HCT116 (cell line): ENCODE data around the gene MXRA8. TPM values are rescaled to one million over a fixed set of nuclear protein-coding genes. Genes with fewer than 3 reads are reported as not detected.
A peak's percentile ranks its signal among the peaks of the same experiment; 100 is the strongest.

Experiments used
- ATAC-seq: fragments of 200-7000 bp; cut with Tn5 transposase; 2 replicates; pipeline ENCODE4 v1.9.1; 2020; ENCODE audit warnings: mild to moderate bottlenecking, moderate library complexity
- BruUV-seq: library from RNA; stranded (reverse); fragments of 400-500 nt; replicated peaks from 2 replicates; lab custom pipeline; 2021; lab: Mats Ljungman, UMichigan
- CTCF ChIA-PET: fragments of 300-600 bp; sonication (Branson Sonifier 250); formaldehyde crosslinking; loops from one replicate; lab custom pipeline; 2021; ENCODE audit warnings: antibody characterized with exemption; lab: Charles Lee
- POLR2A ChIA-PET: fragments of 300-600, 350-600 bp; sonication (Branson Sonifier 250); formaldehyde crosslinking; loops from one replicate; lab custom pipeline; 2021; ENCODE audit warnings: antibody characterized with exemption; lab: Charles Lee
- RAD21 ChIA-PET, 2 experiments: fragments of 300-600 bp; sonication (Branson Sonifier 250); formaldehyde crosslinking; loops; one replicate each; lab custom pipeline; 2023; ENCODE audit warnings: low total read pairs in 2 of 2; ENCODE audit not compliant: uncharacterized antibody in 2 of 2, unreplicated experiment in 2 of 2, low non-redundant PET in 1 of 2; lab: Charles Lee
- DNase-seq: peaks from one replicate; pipeline ENCODE4 v3.0.0-alpha.2; 2010; ENCODE audit warnings: low read depth, low spot score
- H2AFZ ChIP-seq: fragments of 200-600 bp; shearing (Covaris generic), sonication (generic); 2 replicates; pipeline ENCODE4 v1.6.1; 2017; ENCODE audit warnings: low read depth, mixed run types, mixed read lengths, antibody characterized with exemption, low read length; ENCODE audit not compliant: poor library complexity, severe bottlenecking
- H3K27ac ChIP-seq: 2 replicates; pipeline ENCODE4 v1.5.1; 2012; ENCODE audit warnings: low read depth, low read length
- H3K27me3 ChIP-seq: fragments of 200-600 bp; sonication (generic); 2 replicates; pipeline ENCODE4 v1.6.1; 2016; ENCODE audit warnings: mixed run types, low read length, mixed read lengths; ENCODE audit not compliant: insufficient read depth
- H3K36me3 ChIP-seq, 2 experiments: fragments of 200-500 bp in 1 of 2; fragments of 200-600 bp in 1 of 2; sonication (Bioruptor generic) in 1 of 2; sonication (generic) in 1 of 2; 2 replicates each; pipeline versions ENCODE4 v1.5.1 to v1.6.1; 2014 to 2016; ENCODE audit warnings: low read length in 2 of 2, inconsistent platforms in 1 of 2, mixed read lengths in 1 of 2, mixed run types in 1 of 2; ENCODE audit not compliant: insufficient read depth in 2 of 2, control insufficient read depth in 1 of 2
- H3K4me1 ChIP-seq, 2 experiments: fragments of 200-600 bp in 1 of 2; sonication (generic) in 1 of 2; 2 replicates each; pipeline versions ENCODE4 v1.5.1 to v1.6.1; 2012 to 2017; ENCODE audit warnings: low read length in 2 of 2, inconsistent platforms in 1 of 2, mild to moderate bottlenecking in 1 of 2, mixed read lengths in 1 of 2, mixed run types in 1 of 2, moderate library complexity in 1 of 2; ENCODE audit not compliant: insufficient read depth in 2 of 2, control insufficient read depth in 1 of 2
- H3K4me2 ChIP-seq: fragments of 200-600 bp; sonication (generic); 2 replicates; pipeline ENCODE4 v1.6.1; 2017; ENCODE audit warnings: mixed run types, low read length, mixed read lengths
- H3K4me3 ChIP-seq, 2 experiments: fragments of 200-600 bp in 1 of 2; sonication (generic) in 1 of 2; replicated peaks in 1 of 2; 2 replicates each; pipeline ENCODE4 v1.5.1; 2011 to 2016; ENCODE audit warnings: low read length in 2 of 2, control low read depth in 1 of 2, low read depth in 1 of 2, mild to moderate bottlenecking in 1 of 2, mixed read lengths in 1 of 2, mixed run types in 1 of 2
- H3K79me2 ChIP-seq: fragments of 200-600 bp; sonication (generic); 2 replicates; pipeline ENCODE4 v1.6.1; 2017; ENCODE audit warnings: mild to moderate bottlenecking, mixed run types, low read length, moderate library complexity, mixed read lengths; ENCODE audit not compliant: insufficient read depth
- H3K9ac ChIP-seq: fragments of 200-600 bp; sonication (generic); 2 replicates; pipeline ENCODE4 v1.6.1; 2016; ENCODE audit warnings: low read length, mixed read lengths
- H3K9me2 ChIP-seq: fragments of 200-600 bp; sonication (generic), shearing (Covaris generic); 2 replicates; pipeline ENCODE4 v1.6.1; 2017; ENCODE audit warnings: mixed run types, mild to moderate bottlenecking, moderate library complexity; ENCODE audit not compliant: insufficient read depth
- H3K9me3 ChIP-seq, 2 experiments: fragments of 200-500 bp in 1 of 2; fragments of 200-600 bp in 1 of 2; sonication (Bioruptor generic) in 1 of 2; sonication (generic) in 1 of 2; 2 replicates each; pipeline ENCODE4 v1.6.1; 2014 to 2017; ENCODE audit warnings: low read length in 2 of 2, mixed read lengths in 2 of 2, inconsistent platforms in 1 of 2, low read depth in 1 of 2, mild to moderate bottlenecking in 1 of 2, mixed run types in 1 of 2, moderate library complexity in 1 of 2; ENCODE audit not compliant: control insufficient read depth in 1 of 2, insufficient read depth in 1 of 2
- H4K20me1 ChIP-seq: fragments of 200-600 bp; sonication (generic), shearing (Covaris generic); 2 replicates; pipeline ENCODE4 v1.6.1; 2017; ENCODE audit warnings: mixed run types, mild to moderate bottlenecking, moderate library complexity; ENCODE audit not compliant: insufficient read depth
- EZH2 ChIP-seq: fragments of 200-600 bp; sonication (generic); IDR thresholded peaks from 2 replicates; pipeline ENCODE4 v1.6.1; 2017; ENCODE audit warnings: antibody characterized with exemption, mixed run types
- SIN3A ChIP-seq: IDR thresholded peaks from 2 replicates; pipeline ENCODE4 v1.6.1; 2012; ENCODE audit warnings: low read depth
- SP1 ChIP-seq: IDR thresholded peaks from 2 replicates; pipeline ENCODE4 v1.6.1; 2012; ENCODE audit warnings: low read depth
- TCF7L2 ChIP-seq: IDR thresholded peaks from 2 replicates; pipeline ENCODE4 v1.7.0; 2011; ENCODE audit warnings: borderline replicate concordance, inconsistent platforms; ENCODE audit not compliant: insufficient read depth, insufficient read length; ENCODE audit errors: extremely low read depth
- YY1 ChIP-seq: IDR thresholded peaks from 2 replicates; pipeline ENCODE4 v1.6.1; 2011; ENCODE audit warnings: low read length, low read depth, moderate library complexity, mild to moderate bottlenecking; ENCODE audit not compliant: insufficient replicate concordance; ENCODE audit errors: extremely low read depth
- ZBTB33 ChIP-seq: IDR thresholded peaks from 2 replicates; pipeline ENCODE4 v1.6.1; 2011; ENCODE audit warnings: mild to moderate bottlenecking, low read length, moderate library complexity; ENCODE audit not compliant: insufficient replicate concordance; ENCODE audit errors: extremely low read depth
- ZFX ChIP-seq: fragments of 450-650 bp; IDR thresholded peaks from 2 replicates; pipeline ENCODE4 v1.6.1; 2017
- intact Hi-C: fragments of 100-400 bp; cut with micrococcal nuclease; formaldehyde crosslinking; loops from 2 replicates; pipeline ENCODE4 v1.10.0; 2022
- total RNA-seq: library from RNA; stranded (reverse); gene quantifications from one replicate; pipeline ENCODE4 v1.2.1, GENCODE V29; 2021; ENCODE audit not compliant: unreplicated experiment
- TF ChIP-seq, protein P1 (sequence below): IDR thresholded peaks from 2 replicates; pipeline ENCODE4 v1.6.1; 2012

Gene MXRA8
- total RNA-seq, 1 experiment from 2014 or later: 0.74 TPM

DNA sequence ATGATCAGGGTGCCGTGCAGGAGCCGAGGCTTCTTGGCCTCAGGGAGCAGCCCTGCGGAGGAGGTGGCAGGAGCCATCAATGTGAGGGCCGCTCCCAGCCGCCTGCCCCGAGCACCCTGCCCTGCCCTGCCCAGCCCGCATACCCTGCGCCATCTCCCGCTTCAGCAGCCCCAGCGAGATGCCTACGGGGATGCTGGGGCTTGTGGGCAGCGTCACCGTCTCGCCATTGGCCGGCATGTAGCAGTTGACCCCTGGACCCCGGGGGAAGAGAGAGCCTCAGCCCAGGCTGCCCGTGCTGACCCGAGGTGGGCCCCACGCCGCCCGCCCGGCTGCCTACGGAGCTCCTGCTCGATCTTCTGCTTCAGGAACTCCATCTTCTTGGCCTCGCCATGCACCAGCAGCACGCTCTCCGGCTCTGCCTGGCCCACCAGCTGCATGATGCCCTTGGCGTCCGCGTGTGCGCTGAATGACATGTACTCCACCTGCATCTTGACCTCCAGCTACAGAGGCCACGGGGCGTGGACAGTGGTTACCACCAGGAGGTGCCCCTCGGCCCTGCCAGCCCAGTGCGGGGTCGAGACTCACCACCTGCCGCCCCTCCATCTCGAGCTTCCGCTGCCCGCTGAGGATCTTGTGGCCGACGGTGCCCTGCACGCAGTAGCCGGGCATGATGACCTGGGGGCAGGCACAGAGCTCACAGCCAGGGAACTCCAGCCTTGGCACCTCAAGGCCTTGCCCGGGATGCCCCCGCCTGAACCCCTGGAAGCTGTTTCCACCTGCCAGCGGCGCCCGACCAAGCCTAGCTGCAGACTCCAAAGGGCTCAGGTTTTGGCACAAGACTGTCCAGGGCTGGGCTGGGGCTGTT is 45.7 kb downstream of the MXRA8 start:
- Histone ChIP-seq H3K27ac (peak overlapping the region; percentile 29; the same call in 1 of the 2 replicates), H3K9me2 (no peaks in the 10 kb centered on the region), H3K9ac (no peak overlapping the region), H3K27me3 (no peaks in the 10 kb centered on the region), H2AFZ (no peak overlapping the region), H4K20me1 (peaks cover 3% of the 10 kb centered on the region; the same call in 1 of the 2 replicates), H3K79me2 (peaks cover 79% of the 10 kb centered on the region), H3K4me1 (peaks cover 11 to 32% of the 10 kb centered on the region in 2 experiments), H3K36me3 (peaks cover 19 to 39% of the 10 kb centered on the region in 2 experiments), H3K9me3 (no peaks in the 10 kb centered on the region), H3K4me3 (no peak overlapping the region), H3K4me2 (no peak overlapping the region)
- intact Hi-C loops: no loop called here
- BruUV-seq: no TSS peak
- RAD21 ChIA-PET: no interaction called here
- no peak for TF ChIP-seq ZBTB33
- TF ChIP-seq TCF7L2: no peak
- no peak for TF ChIP-seq ZFX
- TF ChIP-seq EZH2: no peak
- TF ChIP-seq YY1: no peak
- no peak for TF ChIP-seq SP1
- TF ChIP-seq, protein P1, sequence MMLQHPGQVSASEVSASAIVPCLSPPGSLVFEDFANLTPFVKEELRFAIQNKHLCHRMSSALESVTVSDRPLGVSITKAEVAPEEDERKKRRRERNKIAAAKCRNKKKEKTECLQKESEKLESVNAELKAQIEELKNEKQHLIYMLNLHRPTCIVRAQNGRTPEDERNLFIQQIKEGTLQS: no peak
- no peak for TF ChIP-seq SIN3A
- DNase-seq (no peak), ATAC-seq (no peak)
- CTCF ChIA-PET: no interaction called here
- POLR2A ChIA-PET: no interaction called here
